Activated CD8-positive, alpha-beta memory T cell treated with anti-CD3 and anti-CD28 coated beads for 4 hours (primary cell): ENCODE measurements around the gene PCDHGC3.

Experiments used
- DNase-seq, 2 donors: peaks; one replicate each; pipeline ENCODE4 v3.0.0-alpha.2; 2020; ENCODE audit warnings: low read depth in 2 of 2

Gene PCDHGC3

GRCh38 chr5:141523991-141524390 is 48.2 kb downstream of the PCDHGC3 start:
- no peak for DNase-seq

GRCh38 chr5:141524604-141525597 is 49.1 kb downstream of the PCDHGC3 start:
- peak in 1 of 2 donors; percentile 14 for DNase-seq

GRCh38 chr5:141525653-141526052 is 49.9 kb downstream of the PCDHGC3 start:
- no peak for DNase-seq

GRCh38 chr5:141527426-141527825 is 51.7 kb downstream of the PCDHGC3 start:
- DNase-seq = no peak
